ENCODE data around the gene BCDIN3D.

Gene BCDIN3D

GRCh38 chr12:49875115-49875720 lies 32.3 kb upstream of the BCDIN3D start:
- Histone ChIP-seq H3K4me3 (ENCODE audit: low read length) (no peak overlapping the region), H3K9me2 (replicated peaks; ENCODE audit: control insufficient read depth, low read length) (no peaks in the 10 kb centered on the region), H3K79me2 (ENCODE audit: control insufficient read depth, low read length) (no peaks in the 10 kb centered on the region), H3K4me1 (ENCODE audit: control insufficient read depth, low read length) (no peaks in the 10 kb centered on the region), H3K27ac (ENCODE audit: low read depth, low read length) (no peak overlapping the region), H3K36me3 (ENCODE audit: control insufficient read depth, low read length) (no peaks in the 10 kb centered on the region), H3K4me2 (ENCODE audit: low read length) (no peak overlapping the region), H4K20me1 (ENCODE audit: control insufficient read depth, insufficient read depth, low read depth, low read length) (no peaks in the 10 kb centered on the region), H3K9me3 (ENCODE audit: control insufficient read depth, insufficient read depth, low read length) (peaks cover 6% of the 10 kb centered on the region), H3F3A (ENCODE audit: control insufficient read depth, insufficient read depth) (peaks cover 10% of the 10 kb centered on the region; the same call in 1 of the 2 replicates), H3K27me3 (ENCODE audit: control insufficient read depth, low read length) (no peaks in the 10 kb centered on the region)
- TF ChIP-seq CTCF (IDR thresholded peaks at IDR 0.05; ENCODE audit: low read depth, low read length, poor library complexity, severe bottlenecking), result no peak
- TF ChIP-seq EZH2phosphoT487 (IDR thresholded peaks at IDR 0.05; ENCODE audit: borderline replicate concordance, low read length), result no peak

GRCh38 chr12:49874142-49874897 lies 31.4 kb upstream of the BCDIN3D start:
- TF ChIP-seq EZH2phosphoT487 (IDR thresholded peaks at IDR 0.05; ENCODE audit: borderline replicate concordance, low read length), result no peak
- no peak for TF ChIP-seq CTCF (IDR thresholded peaks at IDR 0.05; ENCODE audit: low read depth, low read length, poor library complexity, severe bottlenecking)

DNA sequence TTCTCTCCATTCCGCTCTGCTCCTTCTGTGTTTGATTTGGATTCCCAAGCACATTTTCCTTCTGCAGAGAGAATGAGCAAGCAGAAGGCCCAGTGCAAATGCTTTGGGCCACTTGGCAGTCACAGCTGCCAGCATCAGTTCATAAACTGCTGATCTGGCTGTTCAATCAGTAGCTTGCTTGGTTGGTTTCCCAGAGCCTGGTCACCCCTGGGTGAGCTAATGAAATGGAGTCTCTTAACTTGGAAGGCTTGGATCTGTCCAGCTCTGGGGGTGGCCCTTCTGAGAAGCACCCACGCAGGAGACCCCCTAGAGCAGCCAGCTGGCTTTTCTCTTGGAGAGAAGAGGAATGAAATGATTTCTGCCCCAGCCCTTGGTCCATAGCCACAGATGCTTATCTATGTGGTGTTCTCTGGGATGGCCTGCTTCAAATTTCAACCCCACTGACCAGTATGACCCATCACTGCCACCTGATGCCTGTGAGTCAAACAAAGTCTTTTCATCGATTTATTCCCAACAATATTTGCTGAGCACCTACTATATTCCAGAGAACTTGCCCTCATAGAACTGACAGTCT lies 30.5 kb upstream of the BCDIN3D start:
- TF ChIP-seq CTCF (IDR thresholded peaks at IDR 0.05; ENCODE audit: low read depth, low read length, poor library complexity, severe bottlenecking), result no peak
- no peak for TF ChIP-seq EZH2phosphoT487 (IDR thresholded peaks at IDR 0.05; ENCODE audit: borderline replicate concordance, low read length)
- H3K27me3 ChIP-seq (ENCODE audit: control insufficient read depth, low read length), result no peaks in the 10 kb centered on the region
- no peaks in the 10 kb centered on the region for H3K9me2 ChIP-seq (replicated peaks; ENCODE audit: control insufficient read depth, low read length)
- H3K9me3 ChIP-seq (ENCODE audit: control insufficient read depth, insufficient read depth, low read length), result no peaks in the 10 kb centered on the region
- no peak overlapping the region for H3K27ac ChIP-seq (ENCODE audit: low read depth, low read length)
- H3K79me2 ChIP-seq (ENCODE audit: control insufficient read depth, low read length), result no peaks in the 10 kb centered on the region
- no peaks in the 10 kb centered on the region for H3K36me3 ChIP-seq (ENCODE audit: control insufficient read depth, low read length)
- no peaks in the 10 kb centered on the region for H4K20me1 ChIP-seq (ENCODE audit: control insufficient read depth, insufficient read depth, low read depth, low read length)
- no peak overlapping the region for H3K4me2 ChIP-seq (ENCODE audit: low read length)
- no peaks in the 10 kb centered on the region for H3K4me1 ChIP-seq (ENCODE audit: control insufficient read depth, low read length)
- 0 out of 2 replicates have a peak, but pooled peaks cover 3% of the 10 kb centered on the region for H3F3A ChIP-seq (ENCODE audit: control insufficient read depth, insufficient read depth)
- H3K4me3 ChIP-seq (ENCODE audit: low read length), result no peak overlapping the region

More at GRCh38 chr12:49874142-49874897, 31.4 kb upstream of the BCDIN3D start:
- Histone ChIP-seq H3K9me3 (ENCODE audit: control insufficient read depth, insufficient read depth, low read length) (no peaks in the 10 kb centered on the region; the same call in 1 of the 2 replicates), H4K20me1 (ENCODE audit: control insufficient read depth, insufficient read depth, low read depth, low read length) (no peaks in the 10 kb centered on the region), H3K36me3 (ENCODE audit: control insufficient read depth, low read length) (no peaks in the 10 kb centered on the region), H3K9me2 (replicated peaks; ENCODE audit: control insufficient read depth, low read length) (no peaks in the 10 kb centered on the region), H3K4me2 (ENCODE audit: low read length) (no peak overlapping the region), H3F3A (ENCODE audit: control insufficient read depth, insufficient read depth) (0 out of 2 replicates have a peak, but pooled peaks cover 3% of the 10 kb centered on the region), H3K4me3 (ENCODE audit: low read length) (no peak overlapping the region), H3K79me2 (ENCODE audit: control insufficient read depth, low read length) (no peaks in the 10 kb centered on the region), H3K27me3 (ENCODE audit: control insufficient read depth, low read length) (no peaks in the 10 kb centered on the region), H3K27ac (ENCODE audit: low read depth, low read length) (no peak overlapping the region), H3K4me1 (ENCODE audit: control insufficient read depth, low read length) (no peaks in the 10 kb centered on the region)

Data from DOHH2 (cell line).